Transverse colon (tissue), 4 donors: ENCODE measurements around the gene SKIL. TPM values are rescaled to one million over a fixed set of nuclear protein-coding genes. Genes with fewer than 3 reads are reported as not detected.

Experiments
- DNase-seq: peaks from one replicate; pipeline ENCODE4 v3.0.0-alpha.2; 2019
- H3K27ac ChIP-seq, 4 donors: fragments of 200-600 bp; sonication (generic); 2 replicates each; pipeline ENCODE4 v1.5.1; 2016 to 2018; ENCODE audit warnings: inconsistent platforms in 4 of 4
- H3K27me3 ChIP-seq: fragments of 200-600 bp; sonication (generic); 2 replicates; pipeline ENCODE4 v1.5.1; 2017; ENCODE audit warnings: inconsistent platforms
- H3K36me3 ChIP-seq, 4 donors: fragments of 200-600 bp; sonication (generic); 2 replicates each; pipeline ENCODE4 v1.5.1; 2017 to 2019; ENCODE audit warnings: inconsistent platforms in 4 of 4
- H3K4me1 ChIP-seq, 4 donors: fragments of 200-600 bp; sonication (generic); 2 replicates each; pipeline ENCODE4 v1.5.1; 2017 to 2020; ENCODE audit warnings: inconsistent platforms in 4 of 4
- H3K4me3 ChIP-seq, 4 donors: fragments of 200-600 bp; sonication (generic); 1 replicate in 1 of 4; 2 replicates in 3 of 4; pipeline versions ENCODE4 v1.5.1 to v1.6.1; 2017 to 2019; ENCODE audit warnings: inconsistent platforms in 4 of 4
- H3K9me3 ChIP-seq, 2 donors: fragments of 200-600 bp; sonication (generic); 2 replicates each; pipeline ENCODE4 v1.5.1; 2017 to 2019; ENCODE audit warnings: inconsistent platforms in 2 of 2
- EP300 ChIP-seq: sonication (generic); formaldehyde crosslinking; IDR thresholded peaks from one replicate; pipeline ENCODE4 v1.6.1; 2017; ENCODE audit warnings: antibody characterized with exemption, low read depth
- POLR2A ChIP-seq: fragments of 450-650 bp; IDR thresholded peaks from one replicate; pipeline ENCODE4 v1.6.1; 2016; ENCODE audit warnings: antibody characterized with exemption, mild to moderate bottlenecking, moderate library complexity
- POLR2AphosphoS5 ChIP-seq, 3 donors: sonication (generic); formaldehyde crosslinking; IDR thresholded peaks; one replicate each; pipeline ENCODE4 v1.6.1; 2016; ENCODE audit warnings: antibody characterized with exemption in 3 of 3
- WGBS, 2 donors: methylation state at CpG; one replicate each; pipeline ENCODE4 v1.1.5; 2018; ENCODE audit warnings: low coverage in 1 of 2; 5-methylcytosine and 5-hydroxymethylcytosine counted together
- in situ Hi-C, 4 donors: fragments of 200-750 bp; cut with MboI; loops; one replicate each; pipeline versions ENCODE4 v1.15.0 to v1.15.1; 2017; ENCODE audit warnings: low sequenced_read_pairs in 3 of 4, low pct_ligation_motif_present in 1 of 4, low pct_unique_long_range_greater_than_20kb in 1 of 4
- intact Hi-C: fragments of 100-400 bp; cut with DNase I; formaldehyde crosslinking; loops from one replicate; pipeline ENCODE4 v1.15.1; 2023; ENCODE audit warnings: low total_unique reads
- total RNA-seq, 4 donors: library from RNA; depleted of rRNA; stranded (reverse); fragments of >200 nt; gene quantifications; one replicate each; pipeline ENCODE4 v1.1.0, GENCODE V29; 2016
- TF ChIP-seq, protein P1 (sequence below), 5 experiments: fragments of 200-600 bp in 3 of 5; fragments of 450-650 bp in 2 of 5; sonication (generic) in 3 of 5; IDR thresholded peaks; 1 replicate in 2 of 5; 2 replicates in 3 of 5; pipeline ENCODE4 v1.5.1; 2016 to 2017; ENCODE audit warnings: antibody characterized with exemption in 5 of 5, inconsistent platforms in 3 of 5, mild to moderate bottlenecking in 2 of 5, moderate library complexity in 1 of 5

The SKIL gene
- total RNA-seq, 4 donors from 2014 or later, result 27.0 to 78.4 (median 43.1) TPM

DNA sequence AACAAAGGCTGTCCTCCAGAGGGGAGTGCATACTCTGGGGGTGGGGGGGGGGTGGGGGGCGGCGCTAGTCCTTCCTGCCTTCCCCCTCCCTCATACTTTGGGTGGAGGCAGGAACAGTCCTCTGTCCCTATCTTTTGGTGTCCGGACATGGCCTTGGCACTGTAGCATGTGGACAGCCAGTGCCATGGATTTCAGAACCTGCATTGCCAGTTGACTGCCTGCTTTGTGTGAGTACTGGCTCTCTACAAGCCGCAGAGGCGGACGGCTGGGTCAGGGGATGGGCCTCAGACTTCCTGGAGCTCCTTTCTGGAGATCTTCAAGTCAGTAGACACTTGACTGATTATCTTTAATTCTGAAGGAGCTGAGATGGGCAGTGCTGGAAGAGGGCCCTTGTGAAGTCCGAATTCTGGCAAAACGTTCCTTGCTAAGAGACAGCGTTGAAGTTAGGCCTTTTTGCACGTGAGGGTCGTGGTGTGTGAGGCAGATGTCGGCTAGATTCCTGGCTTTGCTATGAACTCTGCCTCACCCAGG, 63.7 kb downstream of the SKIL start:
- no peaks in the 10 kb centered on the region for H3K9me3 ChIP-seq
- no peak overlapping the region for H3K4me3 ChIP-seq
- 60 to 70% methylated on average over 1 to 12 of the region's 12 CpGs for WGBS, 2 donors
- intact Hi-C loops, result no loop called here
- in situ Hi-C loops, result loop anchor here in 3 of 4 donors (25.0 kb wide), 3 partner anchors 109 to 391 kb away; no protein-coding TSS in a partner anchor
- TF ChIP-seq POLR2AphosphoS5 (IDR thresholded peaks at IDR 0.05), result no peak
- no peak for TF ChIP-seq POLR2A
- TF ChIP-seq, protein P1, sequence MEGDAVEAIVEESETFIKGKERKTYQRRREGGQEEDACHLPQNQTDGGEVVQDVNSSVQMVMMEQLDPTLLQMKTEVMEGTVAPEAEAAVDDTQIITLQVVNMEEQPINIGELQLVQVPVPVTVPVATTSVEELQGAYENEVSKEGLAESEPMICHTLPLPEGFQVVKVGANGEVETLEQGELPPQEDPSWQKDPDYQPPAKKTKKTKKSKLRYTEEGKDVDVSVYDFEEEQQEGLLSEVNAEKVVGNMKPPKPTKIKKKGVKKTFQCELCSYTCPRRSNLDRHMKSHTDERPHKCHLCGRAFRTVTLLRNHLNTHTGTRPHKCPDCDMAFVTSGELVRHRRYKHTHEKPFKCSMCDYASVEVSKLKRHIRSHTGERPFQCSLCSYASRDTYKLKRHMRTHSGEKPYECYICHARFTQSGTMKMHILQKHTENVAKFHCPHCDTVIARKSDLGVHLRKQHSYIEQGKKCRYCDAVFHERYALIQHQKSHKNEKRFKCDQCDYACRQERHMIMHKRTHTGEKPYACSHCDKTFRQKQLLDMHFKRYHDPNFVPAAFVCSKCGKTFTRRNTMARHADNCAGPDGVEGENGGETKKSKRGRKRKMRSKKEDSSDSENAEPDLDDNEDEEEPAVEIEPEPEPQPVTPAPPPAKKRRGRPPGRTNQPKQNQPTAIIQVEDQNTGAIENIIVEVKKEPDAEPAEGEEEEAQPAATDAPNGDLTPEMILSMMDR (IDR thresholded peaks at IDR 0.05), result no peak
- peaks cover 4 to 19% (median 18%) of the 10 kb centered on the region in 4 donors for H3K4me1 ChIP-seq
- no peak for DNase-seq
- H3K27me3 ChIP-seq, result peaks cover 46% of the 10 kb centered on the region
- peak overlapping the region in 1 of 4 donors; percentile 44 for H3K27ac ChIP-seq
- no peaks in the 10 kb centered on the region for H3K36me3 ChIP-seq

DNA sequence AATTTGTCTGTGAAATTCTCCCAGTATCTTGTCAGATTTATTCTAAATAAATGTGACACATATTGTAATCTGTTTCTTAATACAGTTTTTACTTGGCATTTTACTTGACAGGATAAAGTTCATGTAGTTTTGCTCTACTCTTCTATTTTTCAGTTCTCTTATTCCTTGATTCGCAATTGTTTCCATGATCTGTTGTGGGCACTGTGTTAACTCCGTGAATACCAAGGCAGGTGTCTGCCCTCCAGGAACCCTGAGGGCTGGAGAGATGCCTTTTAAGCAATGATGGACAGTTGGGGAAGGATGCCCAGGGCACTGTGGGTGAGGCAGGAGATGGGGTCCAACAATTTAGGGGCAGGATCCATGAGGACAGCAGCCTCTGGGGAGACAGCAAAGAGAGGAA, 64.2 kb downstream of the SKIL start:
- Histone ChIP-seq H3K9me3 (no peaks in the 10 kb centered on the region), H3K36me3 (no peaks in the 10 kb centered on the region), H3K27ac (no peak overlapping the region), H3K4me3 (no peak overlapping the region), H3K27me3 (peaks cover 40% of the 10 kb centered on the region), H3K4me1 (peaks cover 4 to 19% (median 18%) of the 10 kb centered on the region in 4 donors)
- no peak for DNase-seq
- 79 to 80% methylated on average over 1 to 2 of the region's 2 CpGs for WGBS, 2 donors
- in situ Hi-C loops (loop anchor here in 3 of 4 donors (25.0 kb wide), 3 partner anchors 109 to 391 kb away; no protein-coding TSS in a partner anchor), intact Hi-C loops (no loop called here)
- TF ChIP-seq POLR2A, result no peak
- TF ChIP-seq EP300, result no peak

DNA sequence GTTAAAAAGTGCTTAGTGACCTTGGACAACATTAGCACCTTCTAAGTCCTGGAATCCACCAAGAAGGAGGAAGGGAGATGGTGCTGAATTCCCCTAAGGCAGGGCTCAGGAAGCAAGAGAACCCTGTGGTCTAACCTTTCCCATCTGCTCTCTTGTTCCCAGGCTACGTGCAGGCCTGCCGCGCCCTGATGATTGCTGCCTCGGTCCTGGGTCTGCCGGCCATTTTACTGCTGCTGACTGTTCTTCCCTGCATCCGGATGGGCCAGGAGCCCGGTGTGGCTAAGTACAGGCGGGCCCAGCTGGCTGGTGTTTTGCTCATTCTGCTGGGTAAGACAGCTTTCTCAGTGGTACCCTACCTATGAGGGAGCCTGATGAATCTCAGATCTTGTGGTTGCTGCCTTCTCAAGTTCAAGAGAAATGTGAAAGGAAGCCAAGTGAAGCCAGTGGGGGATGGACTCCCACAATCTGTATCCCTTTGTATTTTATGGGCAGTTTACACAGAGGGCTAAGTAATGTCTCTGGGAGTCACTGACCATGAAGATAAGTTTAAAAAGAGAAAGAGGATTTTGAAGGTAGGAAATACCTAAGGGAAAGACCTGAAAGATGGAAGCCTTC, 65.6 kb downstream of the SKIL start:
- H3K27ac ChIP-seq, result no peak overlapping the region
- in situ Hi-C loops, result loop anchor here in 3 of 4 donors (25.0 kb wide), 3 partner anchors 111 to 389 kb away; no protein-coding TSS in a partner anchor
- no peaks in the 10 kb centered on the region for H3K9me3 ChIP-seq
- no peak overlapping the region for H3K4me3 ChIP-seq
- peaks cover 27% of the 10 kb centered on the region for H3K27me3 ChIP-seq
- H3K36me3 ChIP-seq, result no peaks in the 10 kb centered on the region
- TF ChIP-seq POLR2A, result no peak
- TF ChIP-seq EP300, result no peak
- TF ChIP-seq POLR2AphosphoS5 (IDR thresholded peaks at IDR 0.05), result no peak
- TF ChIP-seq, protein P1 (IDR thresholded peaks at IDR 0.05), result no peak
- WGBS, 2 donors, result 84 to 100% methylated on average over 1 to 8 of the region's 8 CpGs
- intact Hi-C loops, result no loop called here
- no peak for DNase-seq
- H3K4me1 ChIP-seq, result peaks cover 4 to 19% (median 17%) of the 10 kb centered on the region in 4 donors

DNA sequence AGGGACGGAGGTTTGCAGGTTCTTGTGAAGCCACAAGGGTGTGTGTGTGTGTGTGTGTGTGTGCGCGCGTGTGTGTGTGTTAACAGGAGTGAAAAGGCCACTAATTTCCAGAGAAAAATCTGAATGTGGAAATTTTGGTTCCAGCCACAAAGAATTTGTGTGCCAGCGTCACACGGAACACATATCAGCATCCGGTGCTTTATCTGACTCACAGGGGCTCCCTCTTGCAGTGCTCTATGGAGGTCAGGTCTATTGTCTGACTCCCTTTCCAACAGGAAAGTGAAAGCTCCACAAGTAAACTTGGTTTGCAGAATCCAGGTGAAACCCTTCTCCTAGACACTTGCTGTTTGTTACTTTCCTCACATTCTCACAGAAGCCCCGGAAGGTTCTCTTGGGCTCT, 67.4 kb downstream of the SKIL start:
- in situ Hi-C loops, result loop anchor here in 3 of 4 donors (25.0 kb wide), 3 partner anchors 113 to 387 kb away; no protein-coding TSS in a partner anchor
- 83 to 88% methylated on average over 4 to 8 of the region's 8 CpGs for WGBS, 2 donors

More for the DNA sequence above, 67.4 kb downstream of the SKIL start:
- no peaks in the 10 kb centered on the region for H3K36me3 ChIP-seq
- TF ChIP-seq POLR2AphosphoS5 (IDR thresholded peaks at IDR 0.05) (no peak), EP300 (no peak), POLR2A (no peak)
- TF ChIP-seq, protein P1 (IDR thresholded peaks at IDR 0.05), result no peak
- H3K27me3 ChIP-seq, result peaks cover 9% of the 10 kb centered on the region
- peaks cover 0 to 3% (median 0%) of the 10 kb centered on the region in 4 donors for H3K4me1 ChIP-seq
- H3K4me3 ChIP-seq, result no peak overlapping the region
- DNase-seq, result no peak
- no peak overlapping the region for H3K27ac ChIP-seq
- intact Hi-C loops, result no loop called here
- H3K9me3 ChIP-seq, result no peaks in the 10 kb centered on the region
